HFFc6 (cell line): ENCODE measurements around the gene GALNT17. TPM values are rescaled to one million over a fixed set of nuclear protein-coding genes. Genes with fewer than 3 reads are reported as not detected.

ENCODE experiments used
- DNase-seq: peaks from one replicate; pipeline ENCODE4 v3.0.0-alpha.2; 2018
- H3K27ac Mint-ChIP-seq: 2 replicates; pipeline ENCODE4 v1.8.0; 2020; ENCODE audit warnings: mild to moderate bottlenecking, mixed read lengths
- H3K27me3 Mint-ChIP-seq: 2 replicates; pipeline ENCODE4 v1.8.0; 2021; ENCODE audit warnings: mild to moderate bottlenecking, moderate library complexity, mixed read lengths; ENCODE audit not compliant: insufficient read depth
- H3K36me3 Mint-ChIP-seq: 2 replicates; pipeline ENCODE4 v1.8.0; 2021; ENCODE audit warnings: low read depth, mixed read lengths
- H3K4me1 Mint-ChIP-seq: 2 replicates; pipeline ENCODE4 v1.8.0; 2020; ENCODE audit warnings: low read depth, mixed read lengths
- H3K4me3 Mint-ChIP-seq: 2 replicates; pipeline ENCODE4 v1.8.0; 2020; ENCODE audit warnings: mild to moderate bottlenecking, moderate library complexity, mixed read lengths
- H3K9me3 Mint-ChIP-seq: 2 replicates; pipeline ENCODE4 v1.8.0; 2020; ENCODE audit warnings: mild to moderate bottlenecking, mixed read lengths
- CTCF ChIP-seq: fragments of 200-600 bp; sonication (generic); IDR thresholded peaks from 2 replicates; pipeline ENCODE4 v1.5.0; 2021; ENCODE audit warnings: antibody characterized with exemption, mild to moderate bottlenecking
- total RNA-seq, 6 experiments: library from RNA; stranded (reverse); fragmentation: NEBNext Ultra II Directional; extraction: Animal tissue kit (Norgen Biotek cat#: 25700); gene quantifications; 2 replicates in 1 of 6; 3 replicates in 5 of 6; pipeline ENCODE4 v1.2.3, GENCODE V29; 2021

GALNT17 gene
- total RNA-seq, 6 experiments from 2014 or later = not detected

GRCh38 chr7:71221049-71221448 lies 89.1 kb downstream of the GALNT17 start:
- H3K9me3 Mint-ChIP-seq = peaks cover 64% of the 10 kb centered on the region

GRCh38 chr7:71221549-71221948 lies 89.6 kb downstream of the GALNT17 start:
- no peak overlapping the region for H3K4me3 Mint-ChIP-seq

More at GRCh38 chr7:71221049-71221448, 89.1 kb downstream of the GALNT17 start:
- TF ChIP-seq CTCF = no peak
- Mint-ChIP-seq H3K4me1 (no peaks in the 10 kb centered on the region), H3K4me3 (no peak overlapping the region), H3K27ac (no peak overlapping the region), H3K36me3 (peaks cover 5% of the 10 kb centered on the region; the same call in 1 of the 2 replicates), H3K27me3 (no peaks in the 10 kb centered on the region; the same call in 1 of the 2 replicates)
- no peak for DNase-seq

GRCh38 chr7:71227126-71227525 lies 95.2 kb downstream of the GALNT17 start:
- H3K27me3 Mint-ChIP-seq = peaks cover 1% of the 10 kb centered on the region; the same call in 1 of the 2 replicates
- H3K4me1 Mint-ChIP-seq = no peaks in the 10 kb centered on the region
- DNase-seq = no peak
- H3K36me3 Mint-ChIP-seq = no peaks in the 10 kb centered on the region; the same call in 1 of the 2 replicates
- no peak overlapping the region for H3K27ac Mint-ChIP-seq
- H3K4me3 Mint-ChIP-seq = no peak overlapping the region
- H3K9me3 Mint-ChIP-seq = peaks cover 64% of the 10 kb centered on the region
- TF ChIP-seq CTCF = no peak

More at GRCh38 chr7:71221549-71221948, 89.6 kb downstream of the GALNT17 start:
- no peak for DNase-seq
- no peak for TF ChIP-seq CTCF
- H3K27me3 Mint-ChIP-seq = no peaks in the 10 kb centered on the region; the same call in 1 of the 2 replicates
- H3K27ac Mint-ChIP-seq = no peak overlapping the region
- H3K9me3 Mint-ChIP-seq = peaks cover 59% of the 10 kb centered on the region
- H3K36me3 Mint-ChIP-seq = peaks cover 5% of the 10 kb centered on the region; the same call in 1 of the 2 replicates
- H3K4me1 Mint-ChIP-seq = no peaks in the 10 kb centered on the region

- peaks cover 59% of the 10 kb centered on the region for H3K9me3 Mint-ChIP-seq
- DNase-seq = no peak
- H3K27me3 Mint-ChIP-seq = peaks cover 1% of the 10 kb centered on the region
- H3K27ac Mint-ChIP-seq = no peak overlapping the region
- no peak overlapping the region for H3K4me3 Mint-ChIP-seq
- no peak for TF ChIP-seq CTCF
- no peaks in the 10 kb centered on the region for H3K4me1 Mint-ChIP-seq
- no peaks in the 10 kb centered on the region for H3K36me3 Mint-ChIP-seq
Observed at GRCh38 chr7:71229148-71229547, 97.2 kb downstream of the GALNT17 start.

GRCh38 chr7:71229699-71230098 lies 97.8 kb downstream of the GALNT17 start:
- H3K9me3 Mint-ChIP-seq = peaks cover 54% of the 10 kb centered on the region
- TF ChIP-seq CTCF = no peak
- H3K36me3 Mint-ChIP-seq = no peaks in the 10 kb centered on the region
- H3K4me1 Mint-ChIP-seq = no peaks in the 10 kb centered on the region
- peaks cover 1% of the 10 kb centered on the region for H3K27me3 Mint-ChIP-seq
- H3K27ac Mint-ChIP-seq = no peak overlapping the region
- H3K4me3 Mint-ChIP-seq = no peak overlapping the region
- DNase-seq = no peak
